GM10266 (cell line): Measurements from ENCODE around the gene PC.
A peak's percentile ranks its signal among the peaks of the same experiment; 100 is the strongest.

Experiments used
- DNase-seq: peaks from one replicate; pipeline ENCODE4 v3.0.0; 2012; ENCODE audit errors: extremely low spot score
- TF ChIP-seq, protein P1 (sequence below): IDR thresholded peaks from 2 replicates; pipeline ENCODE4 v1.5.1; 2012; ENCODE audit warnings: mild to moderate bottlenecking, low read depth; ENCODE audit not compliant: control insufficient read depth, insufficient read depth; ENCODE audit errors: missing control alignments

Gene PC

DNA sequence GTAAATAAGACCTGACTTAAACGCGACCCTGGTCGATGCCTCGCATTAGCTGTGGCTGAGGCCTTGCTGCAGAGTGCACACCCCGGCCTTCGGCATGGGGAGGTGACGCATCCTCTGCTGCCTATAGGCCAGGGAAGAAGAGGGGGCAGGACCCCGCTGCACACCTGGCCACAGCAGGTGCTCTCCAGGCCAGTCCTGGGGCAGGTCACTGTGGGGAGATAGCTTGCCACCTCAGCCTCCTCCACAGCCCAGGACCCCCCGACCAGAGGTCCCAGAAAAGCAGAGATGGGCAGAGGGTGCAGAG is 88.7 kb downstream of the PC start:
- TF ChIP-seq, protein P1, sequence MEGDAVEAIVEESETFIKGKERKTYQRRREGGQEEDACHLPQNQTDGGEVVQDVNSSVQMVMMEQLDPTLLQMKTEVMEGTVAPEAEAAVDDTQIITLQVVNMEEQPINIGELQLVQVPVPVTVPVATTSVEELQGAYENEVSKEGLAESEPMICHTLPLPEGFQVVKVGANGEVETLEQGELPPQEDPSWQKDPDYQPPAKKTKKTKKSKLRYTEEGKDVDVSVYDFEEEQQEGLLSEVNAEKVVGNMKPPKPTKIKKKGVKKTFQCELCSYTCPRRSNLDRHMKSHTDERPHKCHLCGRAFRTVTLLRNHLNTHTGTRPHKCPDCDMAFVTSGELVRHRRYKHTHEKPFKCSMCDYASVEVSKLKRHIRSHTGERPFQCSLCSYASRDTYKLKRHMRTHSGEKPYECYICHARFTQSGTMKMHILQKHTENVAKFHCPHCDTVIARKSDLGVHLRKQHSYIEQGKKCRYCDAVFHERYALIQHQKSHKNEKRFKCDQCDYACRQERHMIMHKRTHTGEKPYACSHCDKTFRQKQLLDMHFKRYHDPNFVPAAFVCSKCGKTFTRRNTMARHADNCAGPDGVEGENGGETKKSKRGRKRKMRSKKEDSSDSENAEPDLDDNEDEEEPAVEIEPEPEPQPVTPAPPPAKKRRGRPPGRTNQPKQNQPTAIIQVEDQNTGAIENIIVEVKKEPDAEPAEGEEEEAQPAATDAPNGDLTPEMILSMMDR: no peak
- DNase-seq: no peak

DNA sequence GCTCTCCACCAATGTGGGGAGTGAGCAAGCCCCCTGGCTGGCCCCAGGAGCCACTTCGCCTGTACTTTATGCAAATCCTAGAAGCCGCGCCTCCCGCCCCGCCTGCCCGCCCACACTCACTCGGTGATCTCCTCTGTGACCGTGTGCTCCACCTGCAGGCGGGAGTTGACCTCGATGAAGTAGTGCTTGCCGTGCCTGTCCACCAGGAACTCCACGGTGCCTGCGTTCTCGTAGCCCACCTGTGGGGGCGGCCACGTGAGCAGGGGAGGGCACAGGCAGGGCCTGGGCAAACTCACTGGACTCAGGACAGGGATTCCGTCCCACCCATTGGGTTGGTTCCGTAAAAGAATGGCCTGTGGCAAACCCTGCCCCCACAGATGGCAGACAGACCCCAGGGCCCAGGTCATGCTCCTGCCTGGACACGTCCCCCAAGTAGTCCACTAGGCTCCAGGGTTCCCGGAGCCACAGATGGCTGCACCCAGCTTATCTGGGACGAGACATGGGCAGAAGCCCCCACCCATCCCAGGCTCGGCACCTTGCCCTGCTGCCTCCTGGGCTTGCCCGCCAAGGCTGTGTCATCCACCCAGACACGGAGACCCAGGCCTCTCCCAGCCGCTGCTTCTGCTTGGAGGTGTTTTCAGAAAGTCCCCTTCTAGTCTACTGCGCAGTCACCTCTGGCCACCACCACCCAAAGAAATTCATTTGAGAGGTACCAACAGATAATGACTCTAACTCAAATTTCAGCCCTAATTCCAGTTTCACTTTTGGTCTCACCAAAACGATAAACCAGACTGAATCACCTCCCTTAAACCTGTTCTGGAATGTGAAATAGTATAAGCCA is 89.2 kb downstream of the PC start:
- TF ChIP-seq, protein P1: peak; percentile 71

DNA sequence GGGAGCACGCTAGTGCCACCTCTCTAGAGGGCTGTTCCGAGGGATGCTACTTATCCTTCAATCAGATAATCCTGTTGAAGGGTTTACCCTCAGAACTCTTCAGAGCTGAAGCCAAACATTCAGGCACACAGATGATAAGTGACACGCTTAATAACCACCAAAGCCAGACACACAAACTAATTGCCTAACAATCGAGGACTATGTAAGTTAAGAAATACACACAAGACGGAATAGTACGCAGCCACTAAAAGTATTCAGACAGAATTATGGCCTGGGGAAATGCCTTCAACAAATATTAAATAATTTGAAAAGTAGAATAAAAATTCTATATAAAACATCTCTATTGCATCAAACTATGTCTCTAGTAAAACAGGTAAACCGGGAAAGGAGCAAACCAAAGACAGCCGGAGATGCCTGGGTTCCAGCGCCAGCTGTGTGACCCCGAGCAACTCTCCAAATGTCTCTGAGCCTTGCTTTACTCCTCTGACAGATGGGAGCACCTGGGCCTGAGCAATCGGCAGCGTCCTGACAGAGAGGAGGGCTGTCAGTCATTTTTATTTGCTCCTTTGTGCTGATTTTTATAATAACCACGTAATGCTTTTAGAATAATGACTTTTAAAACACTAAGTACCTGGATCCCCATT is 90.0 kb downstream of the PC start:
- TF ChIP-seq, protein P1: no peak
- DNase-seq: no peak

More for the DNA sequence above, 89.2 kb downstream of the PC start:
- peak; percentile 94 for DNase-seq

DNA sequence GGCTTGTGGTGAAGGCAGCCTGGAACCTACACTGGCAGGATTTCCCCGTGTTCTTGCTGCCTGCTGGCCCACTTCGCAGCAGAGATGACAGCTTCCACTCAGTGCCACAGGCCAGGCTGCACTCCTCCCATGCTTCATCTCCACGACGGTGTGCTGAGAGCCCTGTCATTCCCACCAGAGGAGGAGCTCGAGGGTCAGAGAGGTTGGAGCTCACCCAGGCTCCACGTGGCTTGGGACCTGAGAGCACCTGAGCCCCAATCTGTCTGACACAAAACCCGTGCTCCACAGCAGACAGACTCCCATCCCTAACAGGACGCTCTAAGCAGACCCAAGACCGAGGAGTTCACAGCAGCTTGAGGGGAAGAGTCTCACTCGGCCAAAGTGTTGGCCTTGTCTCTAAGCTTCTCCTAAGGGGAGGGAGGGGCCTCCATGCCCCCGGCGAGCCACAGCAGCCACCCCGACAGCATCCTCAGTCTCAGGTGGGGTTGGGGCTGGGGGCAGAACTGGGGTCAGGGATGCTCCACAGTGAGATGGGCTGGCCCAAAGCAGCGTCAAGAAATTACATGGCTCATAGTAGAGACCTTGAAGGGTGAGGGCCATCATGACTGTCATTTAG is 90.7 kb downstream of the PC start:
- no peak for DNase-seq
- TF ChIP-seq, protein P1: no peak

DNA sequence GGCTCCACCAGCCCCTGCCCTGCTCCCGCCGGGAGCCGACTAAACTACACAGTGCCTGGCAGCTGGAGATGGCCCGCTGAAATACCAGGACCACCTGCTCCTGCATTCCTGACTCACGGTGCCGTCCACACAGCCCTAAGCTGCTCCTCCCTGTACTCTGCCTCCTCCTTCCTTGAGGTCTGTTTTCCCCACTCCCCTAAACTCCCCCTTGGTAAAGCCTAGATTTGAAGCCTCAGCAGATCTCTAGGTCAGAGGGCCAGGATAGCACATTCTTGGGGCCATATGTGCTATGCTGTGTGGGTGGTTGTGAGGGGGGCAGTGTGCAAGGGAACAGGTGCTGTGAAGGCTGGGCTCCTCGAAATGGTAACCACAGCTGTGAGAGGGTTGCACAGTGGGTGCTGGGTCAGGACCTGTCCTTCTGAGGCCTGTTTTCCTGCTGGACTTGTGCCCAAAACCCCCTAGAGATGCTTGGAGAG is 91.6 kb downstream of the PC start:
- TF ChIP-seq, protein P1: no peak
- DNase-seq: no peak

DNA sequence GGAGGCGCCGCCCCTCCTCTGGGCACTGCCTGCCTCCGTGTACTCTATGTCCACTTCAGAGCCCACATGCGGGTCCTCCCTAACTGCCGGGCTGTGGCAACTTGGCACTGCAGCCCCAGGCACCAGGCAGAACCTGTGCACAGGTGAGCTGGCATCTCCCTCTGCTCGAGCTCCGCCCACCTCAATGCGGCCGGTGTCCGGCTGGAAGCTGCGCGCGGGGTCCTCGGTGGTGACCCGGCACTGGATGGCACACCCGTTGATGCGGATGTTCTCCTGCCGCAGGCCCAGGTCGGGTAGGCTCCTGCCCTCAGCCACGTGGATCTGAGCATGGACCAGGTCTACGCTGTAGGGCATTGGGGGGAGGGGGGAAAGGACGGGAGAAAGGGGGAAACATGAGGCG is 92.2 kb downstream of the PC start:
- DNase-seq: no peak
- TF ChIP-seq, protein P1: no peak

DNA sequence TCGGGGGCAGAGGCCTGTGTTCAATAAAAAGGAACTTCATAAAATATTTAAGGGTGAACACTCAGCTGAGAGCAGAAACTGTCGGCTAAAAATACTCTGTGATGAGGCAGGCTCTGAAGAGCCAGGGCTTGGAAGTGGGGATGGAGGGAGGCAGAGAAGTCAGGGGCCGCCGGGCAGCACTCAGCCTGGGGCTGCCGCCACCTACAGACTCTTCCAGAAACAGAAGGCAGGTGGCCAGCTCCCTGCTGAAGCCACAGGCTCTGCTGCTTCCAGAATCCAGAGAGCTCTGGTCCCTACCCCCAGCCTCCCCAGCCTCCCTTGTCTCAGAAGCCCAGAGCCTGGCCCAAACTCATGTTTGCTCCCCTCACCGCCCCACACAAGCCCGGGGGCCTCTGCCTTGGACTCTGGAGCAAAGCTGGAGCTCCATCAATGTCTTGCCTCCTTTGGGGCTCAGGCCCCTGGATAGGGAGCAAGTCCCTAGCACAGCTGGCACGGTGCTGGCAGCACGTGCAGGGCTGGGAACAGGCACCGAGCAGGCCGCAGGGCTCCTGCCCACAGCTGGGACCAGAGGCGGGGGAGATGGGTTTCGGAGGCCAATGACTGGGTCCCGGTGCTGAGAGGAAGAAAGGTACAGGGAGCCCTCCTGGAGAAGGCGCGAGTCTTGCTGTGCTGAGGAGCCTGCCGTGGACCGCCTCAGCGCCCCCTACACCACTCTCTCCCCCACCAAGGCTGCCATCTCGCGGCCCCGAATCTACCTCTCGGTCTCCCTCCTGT is 93.1 kb downstream of the PC start:
- TF ChIP-seq, protein P1: no peak
- no peak for DNase-seq
